Brain microvascular endothelial cell (primary cell): ENCODE measurements around the gene SNX10.

Source experiments
- DNase-seq: peaks from one replicate; pipeline ENCODE4 v3.0.0-alpha.2; 2020
- H3K27ac ChIP-seq: fragments of 250-450 bp; sonication (Bioruptor Pico); 2 replicates; pipeline ENCODE4 v1.5.1; 2020; ENCODE audit warnings: mild to moderate bottlenecking, moderate library complexity
- H3K27me3 ChIP-seq: fragments of 250-450 bp; sonication (Bioruptor Pico); replicated peaks from 2 replicates; pipeline ENCODE4 v1.5.1; 2020; ENCODE audit warnings: mild to moderate bottlenecking
- H3K36me3 ChIP-seq: fragments of 250-450 bp; sonication (Bioruptor Pico); replicated peaks from 2 replicates; pipeline ENCODE4 v1.5.1; 2020; ENCODE audit warnings: mild to moderate bottlenecking
- H3K4me3 ChIP-seq: 2 replicates; pipeline ENCODE4 v1.5.1; 2011; ENCODE audit warnings: low read depth, mild to moderate bottlenecking, control low read depth, low read length, moderate library complexity
- CTCF ChIP-seq: IDR thresholded peaks from 2 replicates; pipeline ENCODE4 v1.5.1; 2011; ENCODE audit warnings: low read depth, mild to moderate bottlenecking, moderate library complexity, low read length, control low read depth, inconsistent platforms; ENCODE audit errors: missing control alignments
- in situ Hi-C: cut with HindIII; loops from 2 replicates; pipeline ENCODE4 v1.10.0; 2017; ENCODE audit warnings: low sequenced_read_pairs, low pct_ligation_motif_present

Gene SNX10

GRCh38 chr7:26374647-26375373 lies 83.1 kb downstream of the SNX10 start:
- in situ Hi-C loops, result loop anchor here (10.0 kb wide), 1 partner anchor 790 kb away; the partner anchor contains the start of gene HOXA9

GRCh38 chr7:26375726-26376174 lies 84.1 kb downstream of the SNX10 start:
- H3K4me3 ChIP-seq, result no peak overlapping the region
- no peak for DNase-seq
- H3K27me3 ChIP-seq, result peaks cover 57% of the 10 kb centered on the region
- TF ChIP-seq CTCF, result no peak
- H3K27ac ChIP-seq, result no peak overlapping the region
- in situ Hi-C loops, result loop anchor here (10.0 kb wide), 1 partner anchor 789 kb away; the partner anchor contains the start of gene HOXA9
- H3K36me3 ChIP-seq, result no peaks in the 10 kb centered on the region

More at GRCh38 chr7:26374647-26375373, 83.1 kb downstream of the SNX10 start:
- TF ChIP-seq CTCF, result no peak
- no peak overlapping the region for H3K4me3 ChIP-seq
- H3K27me3 ChIP-seq, result peaks cover 57% of the 10 kb centered on the region
- H3K27ac ChIP-seq, result no peak overlapping the region
- DNase-seq, result no peak
- no peaks in the 10 kb centered on the region for H3K36me3 ChIP-seq

- no peak for DNase-seq
- Histone ChIP-seq H3K27me3 (peaks cover 56% of the 10 kb centered on the region), H3K36me3 (no peaks in the 10 kb centered on the region), H3K27ac (no peak overlapping the region), H3K4me3 (peak overlapping the region; percentile 9)
- TF ChIP-seq CTCF, result no peak
- in situ Hi-C loops, result loop anchor here (10.0 kb wide), 1 partner anchor 788 kb away; the partner anchor contains the start of gene HOXA9
Observed at GRCh38 chr7:26376175-26376917, 84.7 kb downstream of the SNX10 start.

GRCh38 chr7:26378016-26378415 lies 86.4 kb downstream of the SNX10 start:
- DNase-seq, result no peak
- in situ Hi-C loops, result loop anchor here (10.0 kb wide), 1 partner anchor 787 kb away; the partner anchor contains the start of gene HOXA9
- TF ChIP-seq CTCF, result no peak
- Histone ChIP-seq H3K36me3 (no peaks in the 10 kb centered on the region), H3K27me3 (peaks cover 46% of the 10 kb centered on the region), H3K4me3 (no peak overlapping the region), H3K27ac (no peak overlapping the region)

GRCh38 chr7:26379711-26380110 lies 88.0 kb downstream of the SNX10 start:
- DNase-seq, result no peak
- peaks cover 34% of the 10 kb centered on the region for H3K27me3 ChIP-seq
- no peak overlapping the region for H3K27ac ChIP-seq
- no peak overlapping the region for H3K4me3 ChIP-seq
- no peaks in the 10 kb centered on the region for H3K36me3 ChIP-seq
- no peak for TF ChIP-seq CTCF
- in situ Hi-C loops, result loop anchor here (10.0 kb wide), 1 partner anchor 785 kb away; the partner anchor contains the start of gene HOXA9
